GM19468 (cell line): Measurements from ENCODE around the gene SLC35D2.
"Not testable (repeated sequence)": the region's sequence is repeated elsewhere in the genome, so short reads cannot be mapped to it uniquely, and the experiment has no call there.

ENCODE experiments used
- ATAC-seq: cut with Tn5 transposase; IDR thresholded peaks from one replicate; pipeline ENCODE4 v1.9.1; 2021; ENCODE audit warnings: mild to moderate bottlenecking, moderate library complexity, moderate number of reproducible peaks; ENCODE audit not compliant: unreplicated experiment; ENCODE audit errors: extremely low read depth

Gene SLC35D2

GRCh38 chr9:96408409-96409280 lies 25.1 kb upstream of the SLC35D2 start:
- no peak for ATAC-seq

GRCh38 chr9:96400132-96400910 lies 16.8 kb upstream of the SLC35D2 start:
- ATAC-seq: no peak

- no peak for ATAC-seq
These were observed 15.8 kb upstream of the SLC35D2 start for GRCh38 chr9:96399325-96399633.

- peak; percentile 25 for ATAC-seq
These were observed 15.2 kb upstream of the SLC35D2 start for GRCh38 chr9:96398582-96399324.

- no peak for ATAC-seq
These were observed 12.5 kb upstream of the SLC35D2 start for GRCh38 chr9:96395964-96396363.

- ATAC-seq: no peak
These were observed 11.5 kb upstream of the SLC35D2 start for GRCh38 chr9:96394832-96395496.

- ATAC-seq: no peak
These were observed 8.8 kb upstream of the SLC35D2 start for GRCh38 chr9:96392263-96392662.

GRCh38 chr9:96391021-96391765 lies 7.7 kb upstream of the SLC35D2 start:
- ATAC-seq: no peak

GRCh38 chr9:96388144-96388543 lies 4.6 kb upstream of the SLC35D2 start:
- ATAC-seq: no peak

- ATAC-seq: no peak
These were observed 2.6 kb upstream of the SLC35D2 start for GRCh38 chr9:96386157-96386556.

- ATAC-seq: no peak
These were observed 709 bp downstream of the SLC35D2 start for GRCh38 chr9:96382839-96383164.

- ATAC-seq: no peak
These were observed 1.3 kb downstream of the SLC35D2 start for GRCh38 chr9:96382175-96382574.

GRCh38 chr9:96381696-96382095 lies 1.8 kb downstream of the SLC35D2 start:
- ATAC-seq: no peak

- no peak for ATAC-seq
These were observed 2.4 kb downstream of the SLC35D2 start for GRCh38 chr9:96381125-96381524.

- no peak for ATAC-seq
These were observed 4.0 kb downstream of the SLC35D2 start for GRCh38 chr9:96379461-96379860.

- ATAC-seq: no peak
These were observed 5.3 kb downstream of the SLC35D2 start for GRCh38 chr9:96378187-96378586.

- no peak for ATAC-seq
These were observed 6.3 kb downstream of the SLC35D2 start for GRCh38 chr9:96376891-96377874.

GRCh38 chr9:96375507-96375906 lies 8.0 kb downstream of the SLC35D2 start:
- ATAC-seq: not testable (repeated sequence)

- ATAC-seq: no peak
These were observed 15.6 kb downstream of the SLC35D2 start for GRCh38 chr9:96367943-96368342.
